ENCODE measurements around the gene TBC1D2. TPM values are rescaled to one million over a fixed set of nuclear protein-coding genes. Genes with fewer than 3 reads are reported as not detected.
"Not testable (repeated sequence)": the region's sequence is repeated elsewhere in the genome, so short reads cannot be mapped to it uniquely, and the experiment has no call there.

Gene TBC1D2
- total and polyA plus RNA-seq, 2 of the 4 experiments (the other 2 are of a cell fraction): 36.9 to 62.7 TPM

DNA sequence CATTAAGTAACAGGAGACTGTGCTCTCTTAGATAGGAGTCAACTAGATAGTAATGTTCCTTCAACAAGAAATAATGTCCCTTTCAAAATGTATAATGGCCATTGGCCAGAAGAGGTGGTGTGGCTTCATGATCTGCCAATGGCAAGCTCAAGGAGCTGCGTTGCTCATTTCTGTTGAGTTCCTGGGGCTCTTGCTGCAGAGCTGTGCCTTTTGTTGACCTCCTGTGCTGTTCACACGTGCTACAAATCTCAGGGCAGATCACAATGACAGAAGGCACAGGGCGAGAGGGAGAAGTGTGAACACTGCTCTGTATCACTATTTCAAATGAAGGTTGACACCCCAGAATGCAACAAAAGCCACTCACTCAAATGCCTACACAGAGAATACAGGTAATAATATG, 16.0 kb upstream of the TBC1D2 start:
- DNase-seq: no peak
- peak overlapping the region; percentile 55; the same call in 1 of the 2 replicates for H2BK20ac ChIP-seq (ENCODE audit: low read depth, low read length)
- peaks cover 4% of the 10 kb centered on the region for H3K4me1 ChIP-seq (ENCODE audit: control insufficient read depth, insufficient read depth, low read length)
- no peak overlapping the region for H2AK5ac ChIP-seq (ENCODE audit: low read depth, low read length)
- no peak overlapping the region for H3K4me2 ChIP-seq (ENCODE audit: low read depth, low read length)
- peak overlapping the region; percentile 56; the same call in 1 of the 2 replicates for H2BK120ac ChIP-seq (ENCODE audit: low read depth, low read length)
- no peak overlapping the region for H3K4me3 ChIP-seq (ENCODE audit: insufficient read depth, low read depth, low read length)
- H2AK9ac ChIP-seq (replicated peaks; ENCODE audit: low read depth, low read length, poor library complexity): no peak overlapping the region
- POLR2A ChIA-PET (ENCODE audit: unreplicated experiment): no interaction called here
- H3K23ac ChIP-seq (ENCODE audit: low read depth, low read length): no peak overlapping the region
- CTCF ChIA-PET: interaction anchor here (1.0 to 1.3 kb wide), 2 partner anchors 10 to 503 kb away, joined by 3 to 6 read pairs; no protein-coding TSS in a partner anchor
- intact Hi-C loops (cut with micrococcal nuclease): no loop called here
- dilution Hi-C loops (cut with HindIII; ENCODE audit: low sequenced_read_pairs, unreplicated experiment): no loop called here
- H3K9me1 ChIP-seq (ENCODE audit: insufficient read depth, low read length): no peaks in the 10 kb centered on the region; the same call in 1 of the 2 replicates
- peak overlapping the region; percentile 25; the same call in 1 of the 3 replicates for H2BK15ac ChIP-seq (ENCODE audit: low read depth, low read length)
- no peak for TF ChIP-seq RCOR1 (IDR thresholded peaks at IDR 0.05; ENCODE audit: insufficient replicate concordance, low read length)
- TF ChIP-seq, protein P1, sequence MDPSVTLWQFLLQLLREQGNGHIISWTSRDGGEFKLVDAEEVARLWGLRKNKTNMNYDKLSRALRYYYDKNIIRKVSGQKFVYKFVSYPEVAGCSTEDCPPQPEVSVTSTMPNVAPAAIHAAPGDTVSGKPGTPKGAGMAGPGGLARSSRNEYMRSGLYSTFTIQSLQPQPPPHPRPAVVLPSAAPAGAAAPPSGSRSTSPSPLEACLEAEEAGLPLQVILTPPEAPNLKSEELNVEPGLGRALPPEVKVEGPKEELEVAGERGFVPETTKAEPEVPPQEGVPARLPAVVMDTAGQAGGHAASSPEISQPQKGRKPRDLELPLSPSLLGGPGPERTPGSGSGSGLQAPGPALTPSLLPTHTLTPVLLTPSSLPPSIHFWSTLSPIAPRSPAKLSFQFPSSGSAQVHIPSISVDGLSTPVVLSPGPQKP (IDR thresholded peaks at IDR 0.05; ENCODE audit: borderline replicate concordance, low read depth, low read length): no peak
- H3K27me3 ChIP-seq (ENCODE audit: control insufficient read depth, insufficient read depth, low read length): peaks cover 6% of the 10 kb centered on the region
- ATAC-seq (ENCODE audit: low read depth): no peak
- no peaks in the 10 kb centered on the region for H4K20me1 ChIP-seq (ENCODE audit: insufficient read depth, low read length)
- peak overlapping the region; percentile 36; the same call in 1 of the 2 replicates for H3K4ac ChIP-seq (ENCODE audit: low read depth, low read length)
- H3K9ac ChIP-seq (ENCODE audit: low read depth, low read length): no peak overlapping the region
- 20% methylated on average over 1 of the region's 3 CpGs; no CpG with 5 or more reads in 1 of the 2 experiments for WGBS, 2 experiments (ENCODE audit: extremely low coverage in 2 of 2, insufficient read length in 1 of 2)
- H3K36me3 ChIP-seq (ENCODE audit: control insufficient read depth, insufficient read depth, low read length): no peaks in the 10 kb centered on the region
- no TSS peak for BruUV-seq (replicated peaks)
- H3K14ac ChIP-seq (replicated peaks; ENCODE audit: low read depth, low read length): 0 out of 2 replicates have a peak overlapping the region, but pooled peaks have one; percentile 62
- H3K9me3 ChIP-seq (ENCODE audit: control insufficient read depth, insufficient read depth, low read length): no peaks in the 10 kb centered on the region
- peak overlapping the region; percentile 3 for H2BK5ac ChIP-seq (ENCODE audit: low read depth, low read length, poor library complexity, severe bottlenecking)
- no peak overlapping the region; a peak in 1 of 4 replicates for H4K8ac ChIP-seq (ENCODE audit: low read depth in 2 of 2, low read length in 2 of 2)
- H3K27ac ChIP-seq (ENCODE audit: insufficient read depth, low read length): no peak overlapping the region
- H3K56ac ChIP-seq (ENCODE audit: extremely low read depth, insufficient read depth, low read length): no peak overlapping the region
- H2AFZ ChIP-seq (replicated peaks; ENCODE audit: low read length, poor library complexity): no peak overlapping the region
- H3K79me1 ChIP-seq (ENCODE audit: low read depth in 1 of 2, low read length in 2 of 2): no peaks in the 10 kb centered on the region
- in situ Hi-C loops (cut with MboI; ENCODE audit: low sequenced_read_pairs): no loop called here
- no peak overlapping the region for H3K18ac ChIP-seq (ENCODE audit: low read depth, low read length)
- no peak overlapping the region for H4K5ac ChIP-seq (ENCODE audit: low read depth, low read length)
- H4K91ac ChIP-seq (ENCODE audit: insufficient read depth, low read depth, low read length): no peak overlapping the region

DNA sequence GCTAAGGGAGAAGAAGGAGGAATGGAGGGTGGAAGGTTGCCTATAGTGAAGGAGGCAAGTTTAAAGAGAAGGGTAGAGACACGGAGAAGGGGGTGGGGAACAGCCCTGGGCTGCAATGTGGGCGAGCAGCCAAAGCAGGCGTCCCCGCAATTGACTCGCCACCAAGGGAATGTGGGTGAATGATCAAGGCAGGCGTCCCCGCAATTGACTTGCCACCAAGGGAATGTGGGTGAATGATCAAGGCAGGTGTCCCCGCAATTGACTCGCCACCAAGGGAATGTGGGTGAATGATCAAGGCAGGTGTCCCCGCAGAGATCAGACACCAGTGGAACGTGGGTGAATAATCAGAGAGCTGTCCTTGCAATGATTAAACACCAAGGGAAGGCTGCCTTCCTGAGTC, 14.8 kb upstream of the TBC1D2 start:
- H4K5ac ChIP-seq (ENCODE audit: low read depth, low read length); H2AFZ ChIP-seq (replicated peaks; ENCODE audit: low read length, poor library complexity); H3K9me1 ChIP-seq (ENCODE audit: insufficient read depth, low read length); H3K79me1 ChIP-seq (ENCODE audit: low read depth in 1 of 2, low read length in 2 of 2); H3K4me2 ChIP-seq (ENCODE audit: low read depth, low read length); H3K56ac ChIP-seq (ENCODE audit: extremely low read depth, insufficient read depth, low read length); H3K18ac ChIP-seq (ENCODE audit: low read depth, low read length); in situ Hi-C loops (cut with MboI; ENCODE audit: low sequenced_read_pairs); CTCF ChIA-PET; H3K27me3 ChIP-seq (ENCODE audit: control insufficient read depth, insufficient read depth, low read length); intact Hi-C loops (cut with micrococcal nuclease); H3K4me3 ChIP-seq (ENCODE audit: insufficient read depth, low read depth, low read length); H3K9me3 ChIP-seq (ENCODE audit: control insufficient read depth, insufficient read depth, low read length); H4K20me1 ChIP-seq (ENCODE audit: insufficient read depth, low read length); H3K9ac ChIP-seq (ENCODE audit: low read depth, low read length); H4K91ac ChIP-seq (ENCODE audit: insufficient read depth, low read depth, low read length); POLR2A ChIA-PET (ENCODE audit: unreplicated experiment); BruUV-seq (replicated peaks); H2AK9ac ChIP-seq (replicated peaks; ENCODE audit: low read depth, low read length, poor library complexity); dilution Hi-C loops (cut with HindIII; ENCODE audit: low sequenced_read_pairs, unreplicated experiment); H3K36me3 ChIP-seq (ENCODE audit: control insufficient read depth, insufficient read depth, low read length); H3K4me1 ChIP-seq (ENCODE audit: control insufficient read depth, insufficient read depth, low read length): not testable (repeated sequence)
- DNase-seq (peak; percentile 52), ATAC-seq (ENCODE audit: low read depth) (peak; percentile 94)
- H4K8ac ChIP-seq (ENCODE audit: low read depth in 2 of 2, low read length in 2 of 2): peak overlapping the region; percentile 73 to 79; a peak in 3 of 4 replicates
- 0 out of 2 replicates have a peak overlapping the region, but pooled peaks have one; percentile 6 for H3K14ac ChIP-seq (replicated peaks; ENCODE audit: low read depth, low read length)
- peak overlapping the region; percentile 69; the same call in 1 of the 2 replicates for H3K27ac ChIP-seq (ENCODE audit: insufficient read depth, low read length)
- peak overlapping the region; percentile 84 for H2BK120ac ChIP-seq (ENCODE audit: low read depth, low read length)
- peak overlapping the region; percentile 82 for H2BK5ac ChIP-seq (ENCODE audit: low read depth, low read length, poor library complexity, severe bottlenecking)
- H3K4ac ChIP-seq (ENCODE audit: low read depth, low read length): peak overlapping the region; percentile 58; the same call in 1 of the 2 replicates
- WGBS, 2 experiments (ENCODE audit: extremely low coverage in 2 of 2, insufficient read length in 1 of 2): 20% methylated on average over 2 of the region's 11 CpGs; no CpG with 5 or more reads in 1 of the 2 experiments
- peak overlapping the region; percentile 61; the same call in 1 of the 2 replicates for H2BK20ac ChIP-seq (ENCODE audit: low read depth, low read length)
- H3K23ac ChIP-seq (ENCODE audit: low read depth, low read length): 0 out of 2 replicates have a peak overlapping the region, but pooled peaks have one; percentile 31
- peak overlapping the region; percentile 64 for H2AK5ac ChIP-seq (ENCODE audit: low read depth, low read length)
- H2BK15ac ChIP-seq (ENCODE audit: low read depth, low read length): peak overlapping the region; percentile 87; the same call in 2 of the 3 replicates

Data from IMR-90 (cell line).